Measurements from ENCODE around the gene F10.

F10 gene

DNA sequence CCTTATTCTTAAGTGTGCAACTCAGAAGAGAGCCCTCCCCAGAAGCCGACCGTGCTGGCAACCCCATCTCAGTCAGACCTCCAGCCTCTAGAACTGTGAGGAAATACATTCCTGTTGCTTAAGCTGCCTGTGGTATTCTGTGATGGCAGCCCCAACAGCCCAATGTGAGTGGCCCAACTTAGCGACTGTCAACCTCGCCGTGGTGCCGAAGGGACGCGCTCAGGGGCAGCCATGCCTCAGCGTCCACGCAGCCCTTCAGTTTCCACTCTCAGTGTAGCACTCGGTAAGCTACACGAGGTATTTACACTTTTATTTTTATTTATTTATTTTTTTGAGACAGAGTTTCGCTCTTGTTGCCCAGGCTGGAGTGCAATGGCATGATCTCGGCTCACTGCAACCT lies 54.2 kb downstream of the F10 start:
- no peak for DNase-seq (ENCODE audit: low spot score)
- TF ChIP-seq, protein P1, sequence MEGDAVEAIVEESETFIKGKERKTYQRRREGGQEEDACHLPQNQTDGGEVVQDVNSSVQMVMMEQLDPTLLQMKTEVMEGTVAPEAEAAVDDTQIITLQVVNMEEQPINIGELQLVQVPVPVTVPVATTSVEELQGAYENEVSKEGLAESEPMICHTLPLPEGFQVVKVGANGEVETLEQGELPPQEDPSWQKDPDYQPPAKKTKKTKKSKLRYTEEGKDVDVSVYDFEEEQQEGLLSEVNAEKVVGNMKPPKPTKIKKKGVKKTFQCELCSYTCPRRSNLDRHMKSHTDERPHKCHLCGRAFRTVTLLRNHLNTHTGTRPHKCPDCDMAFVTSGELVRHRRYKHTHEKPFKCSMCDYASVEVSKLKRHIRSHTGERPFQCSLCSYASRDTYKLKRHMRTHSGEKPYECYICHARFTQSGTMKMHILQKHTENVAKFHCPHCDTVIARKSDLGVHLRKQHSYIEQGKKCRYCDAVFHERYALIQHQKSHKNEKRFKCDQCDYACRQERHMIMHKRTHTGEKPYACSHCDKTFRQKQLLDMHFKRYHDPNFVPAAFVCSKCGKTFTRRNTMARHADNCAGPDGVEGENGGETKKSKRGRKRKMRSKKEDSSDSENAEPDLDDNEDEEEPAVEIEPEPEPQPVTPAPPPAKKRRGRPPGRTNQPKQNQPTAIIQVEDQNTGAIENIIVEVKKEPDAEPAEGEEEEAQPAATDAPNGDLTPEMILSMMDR (IDR thresholded peaks at IDR 0.05; ENCODE audit: extremely low read depth, missing control alignments), result no peak

DNA sequence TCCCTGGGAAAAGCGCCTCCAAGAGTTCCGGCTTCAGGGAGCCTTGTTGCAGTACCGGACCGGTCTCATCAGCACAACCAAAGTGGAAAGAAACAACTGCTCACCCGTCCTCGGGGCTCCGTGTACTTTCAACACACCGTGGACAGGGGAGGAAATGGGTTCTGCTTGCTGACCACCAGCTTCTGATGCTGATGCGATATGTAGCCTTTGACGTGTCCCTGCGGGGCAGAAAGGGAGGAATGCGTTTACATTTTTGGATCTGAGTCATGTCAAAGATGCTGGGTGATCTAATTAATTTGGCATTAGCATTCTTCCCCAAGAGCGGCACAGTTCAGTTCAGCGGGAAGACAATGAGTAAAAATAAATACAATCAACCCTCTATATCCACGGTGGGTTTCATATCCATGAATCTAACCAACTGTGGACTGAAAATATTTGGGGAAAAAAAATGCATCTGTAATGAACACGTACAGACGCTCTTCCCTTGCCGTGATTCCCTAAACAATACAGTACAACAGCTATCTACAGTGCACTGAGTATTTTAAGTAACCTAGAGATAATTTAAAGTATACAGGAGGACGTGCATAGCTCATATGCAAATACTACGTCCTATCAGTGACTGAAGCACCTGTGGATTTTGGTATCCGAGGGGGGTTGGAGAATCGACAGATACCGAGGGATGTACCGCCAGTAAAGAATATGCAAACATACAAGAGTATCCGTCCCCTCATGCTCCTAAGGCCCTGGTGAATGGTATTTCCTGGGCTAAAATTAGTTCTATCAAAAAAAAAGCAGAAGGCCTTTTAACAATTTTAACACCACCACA lies 55.7 kb downstream of the F10 start:
- no peak for DNase-seq (ENCODE audit: low spot score)
- TF ChIP-seq, protein P1 (IDR thresholded peaks at IDR 0.05; ENCODE audit: extremely low read depth, missing control alignments), result no peak

DNA sequence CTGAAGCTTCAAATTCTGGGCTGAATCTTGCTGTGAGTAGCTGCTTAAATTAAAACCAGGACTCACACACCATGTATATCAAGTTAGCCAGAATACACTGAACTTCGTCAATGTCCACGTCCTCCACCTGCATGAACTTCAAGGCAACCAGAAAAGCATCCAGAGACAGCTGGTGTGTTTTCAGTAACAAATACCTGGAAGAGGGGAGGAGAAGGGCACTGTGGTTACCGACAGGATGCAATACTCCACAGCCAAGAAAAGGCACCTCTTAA lies 56.2 kb downstream of the F10 start:
- TF ChIP-seq, protein P1 (IDR thresholded peaks at IDR 0.05; ENCODE audit: extremely low read depth, missing control alignments), result no peak
- no peak for DNase-seq (ENCODE audit: low spot score)

DNA sequence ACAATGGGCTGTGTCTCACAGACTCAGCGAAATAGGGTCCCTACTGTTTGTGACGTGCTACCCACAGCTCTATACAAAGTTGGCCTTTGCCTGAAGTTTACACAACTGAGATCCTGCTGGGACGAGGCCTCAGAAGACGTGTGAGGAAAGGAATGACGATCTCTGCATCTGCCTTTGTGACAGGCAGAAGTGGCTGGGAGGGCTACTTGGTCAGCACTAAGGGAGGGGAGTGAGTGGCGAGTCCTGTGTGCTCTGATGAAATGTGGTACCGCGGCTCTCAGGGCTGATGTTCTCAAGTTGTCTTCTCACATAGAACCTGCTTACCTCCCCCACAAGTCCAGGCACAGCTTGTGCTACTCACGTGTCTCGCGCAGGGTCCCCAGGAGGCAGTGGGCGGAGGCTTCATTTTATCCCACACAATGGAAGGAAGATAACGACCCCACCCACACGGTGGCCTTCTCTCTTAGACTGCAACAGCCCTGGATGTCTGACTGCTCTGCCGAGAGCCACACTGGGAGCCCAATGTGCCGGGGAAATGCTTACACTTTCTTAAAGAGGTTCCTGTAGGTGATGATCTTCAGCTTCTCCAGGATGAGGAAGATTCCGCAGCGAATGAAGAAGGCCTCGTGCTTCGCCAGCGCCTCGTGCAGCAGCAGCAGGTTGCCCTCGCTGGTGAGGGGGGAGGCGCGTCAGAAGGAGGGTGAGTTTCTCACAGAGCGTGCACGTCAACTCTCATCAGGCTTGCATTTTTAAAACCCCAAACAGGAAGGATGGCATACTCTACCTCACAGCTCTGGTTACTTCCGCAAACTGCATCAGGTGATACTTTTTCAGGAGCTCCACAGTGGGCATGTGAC lies 57.0 kb downstream of the F10 start:
- TF ChIP-seq, protein P1 (IDR thresholded peaks at IDR 0.05; ENCODE audit: extremely low read depth, missing control alignments), result no peak
- no peak for DNase-seq (ENCODE audit: low spot score)

DNA sequence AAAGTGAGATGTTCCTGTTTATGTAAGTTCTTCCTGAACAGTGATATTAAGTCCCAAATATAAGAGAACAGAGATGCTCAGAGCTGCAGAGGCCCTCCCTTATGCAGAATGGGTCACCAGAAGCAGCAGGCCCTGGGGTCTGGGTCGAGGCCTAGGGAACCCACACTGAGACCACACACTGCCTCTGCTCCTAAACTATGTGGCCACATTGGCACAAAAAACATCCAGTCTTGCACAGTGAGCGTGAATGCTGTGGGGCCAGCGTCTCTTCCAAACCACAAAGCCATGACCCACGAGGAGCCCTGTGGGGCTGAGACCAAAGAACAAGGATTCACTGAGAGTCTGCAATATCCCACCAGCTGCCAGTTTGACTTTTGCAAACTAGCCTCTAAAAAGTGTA lies 59.4 kb downstream of the F10 start:
- no peak for DNase-seq (ENCODE audit: low spot score)
- TF ChIP-seq, protein P1 (IDR thresholded peaks at IDR 0.05; ENCODE audit: extremely low read depth, missing control alignments), result no peak

DNA sequence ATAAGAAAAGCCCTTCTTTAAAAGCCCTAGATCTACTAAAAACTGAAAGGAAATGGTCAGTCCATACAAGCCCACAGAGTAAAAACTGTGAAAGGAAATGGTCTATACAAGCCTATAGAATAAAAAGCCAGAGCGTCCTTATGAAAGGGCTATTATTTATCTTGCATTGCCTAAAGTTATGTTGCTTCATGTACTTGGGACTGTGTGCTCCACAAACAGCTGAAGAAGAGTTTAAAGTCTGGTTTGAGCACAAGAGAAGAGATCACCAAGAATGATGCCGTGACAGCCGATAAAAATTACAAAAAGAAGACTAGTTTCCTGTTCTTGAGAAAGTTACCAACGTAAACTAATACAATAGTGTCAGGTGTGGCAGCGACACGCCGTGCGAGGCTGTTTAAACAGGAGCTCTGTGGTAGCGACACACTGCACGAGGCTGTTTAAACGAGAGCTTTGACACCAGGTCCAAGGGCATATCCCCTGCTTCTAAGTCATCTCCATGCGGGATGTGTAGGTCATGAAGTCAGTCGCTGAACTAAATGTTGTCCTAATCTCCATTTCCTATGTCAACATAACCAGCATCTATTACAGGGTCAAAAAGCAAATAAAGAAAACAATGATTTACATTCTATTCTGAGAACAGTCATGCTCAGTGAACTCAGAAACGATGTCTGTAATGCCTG lies 61.0 kb downstream of the F10 start:
- no peak for DNase-seq (ENCODE audit: low spot score)

More for the DNA sequence above, 61.0 kb downstream of the F10 start:
- TF ChIP-seq, protein P1 (IDR thresholded peaks at IDR 0.05; ENCODE audit: extremely low read depth, missing control alignments), result no peak

All from GM20000 (cell line).